ENCODE data around the gene PACSIN2. TPM values are rescaled to one million over a fixed set of nuclear protein-coding genes. Genes with fewer than 3 reads are reported as not detected.

The PACSIN2 gene
- total RNA-seq, 1 experiment from 2014 or later = 60.2 TPM

DNA sequence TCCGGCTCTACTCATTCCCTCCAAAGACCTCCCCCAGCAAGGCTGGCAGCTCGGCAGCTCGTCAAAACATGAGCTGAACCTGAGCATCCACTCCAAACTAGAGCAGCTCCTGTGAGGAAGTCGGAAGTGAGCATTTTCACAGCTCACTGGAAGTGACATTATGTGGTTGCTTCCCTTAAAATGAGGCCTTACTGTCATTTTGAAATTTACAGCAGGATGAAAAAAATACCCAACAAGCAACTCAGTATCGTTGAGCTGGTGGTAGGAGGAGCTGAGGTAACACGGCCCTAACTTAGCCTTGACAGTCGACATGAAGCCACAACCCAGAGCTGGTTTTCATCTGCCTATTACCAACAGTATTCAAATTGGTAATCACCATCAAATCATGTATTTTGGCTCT is 119.9 kb downstream of the PACSIN2 start:
- H3K9me3 ChIP-seq (ENCODE audit: control insufficient read depth, insufficient read depth, low read depth, low read length) = no peaks in the 10 kb centered on the region
- no peak for ATAC-seq
- POLR2A ChIA-PET = no interaction called here
- intact Hi-C loops (cut with micrococcal nuclease; ENCODE audit: unreplicated experiment) (no loop called here), in situ Hi-C loops (cut with HindIII; ENCODE audit: low pct_unique_long_range_greater_than_20kb, low sequenced_read_pairs) (no loop called here)
- CTCF ChIA-PET = no interaction called here
- TF ChIP-seq SIN3A (IDR thresholded peaks at IDR 0.05; ENCODE audit: borderline replicate concordance, insufficient read depth, low read depth, low read length) (no peak), REST (IDR thresholded peaks at IDR 0.05; ENCODE audit: insufficient read depth in 1 of 2, low read depth in 2 of 2, low read length in 1 of 2) (no peak)
- TF ChIP-seq, protein P1, sequence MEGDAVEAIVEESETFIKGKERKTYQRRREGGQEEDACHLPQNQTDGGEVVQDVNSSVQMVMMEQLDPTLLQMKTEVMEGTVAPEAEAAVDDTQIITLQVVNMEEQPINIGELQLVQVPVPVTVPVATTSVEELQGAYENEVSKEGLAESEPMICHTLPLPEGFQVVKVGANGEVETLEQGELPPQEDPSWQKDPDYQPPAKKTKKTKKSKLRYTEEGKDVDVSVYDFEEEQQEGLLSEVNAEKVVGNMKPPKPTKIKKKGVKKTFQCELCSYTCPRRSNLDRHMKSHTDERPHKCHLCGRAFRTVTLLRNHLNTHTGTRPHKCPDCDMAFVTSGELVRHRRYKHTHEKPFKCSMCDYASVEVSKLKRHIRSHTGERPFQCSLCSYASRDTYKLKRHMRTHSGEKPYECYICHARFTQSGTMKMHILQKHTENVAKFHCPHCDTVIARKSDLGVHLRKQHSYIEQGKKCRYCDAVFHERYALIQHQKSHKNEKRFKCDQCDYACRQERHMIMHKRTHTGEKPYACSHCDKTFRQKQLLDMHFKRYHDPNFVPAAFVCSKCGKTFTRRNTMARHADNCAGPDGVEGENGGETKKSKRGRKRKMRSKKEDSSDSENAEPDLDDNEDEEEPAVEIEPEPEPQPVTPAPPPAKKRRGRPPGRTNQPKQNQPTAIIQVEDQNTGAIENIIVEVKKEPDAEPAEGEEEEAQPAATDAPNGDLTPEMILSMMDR (IDR thresholded peaks at IDR 0.05) = no peak
- DNase-seq (ENCODE audit: low read depth, low spot score) = no peak
- no peaks in the 10 kb centered on the region for H3K36me3 ChIP-seq (ENCODE audit: control insufficient read depth, insufficient read depth, low read length)
- H3K4me3 ChIP-seq (ENCODE audit: low read depth in 2 of 2, low read length in 2 of 2) = no peak overlapping the region
- no peaks in the 10 kb centered on the region for H3K27me3 ChIP-seq (ENCODE audit: control insufficient read depth, insufficient read depth, low read length)
- H3K27ac ChIP-seq (ENCODE audit: low read length) = no peak overlapping the region
- H3K4me1 ChIP-seq (ENCODE audit: control insufficient read depth, insufficient read depth, low read length) = no peaks in the 10 kb centered on the region
- BruUV-seq (replicated peaks) = no TSS peak

DNA sequence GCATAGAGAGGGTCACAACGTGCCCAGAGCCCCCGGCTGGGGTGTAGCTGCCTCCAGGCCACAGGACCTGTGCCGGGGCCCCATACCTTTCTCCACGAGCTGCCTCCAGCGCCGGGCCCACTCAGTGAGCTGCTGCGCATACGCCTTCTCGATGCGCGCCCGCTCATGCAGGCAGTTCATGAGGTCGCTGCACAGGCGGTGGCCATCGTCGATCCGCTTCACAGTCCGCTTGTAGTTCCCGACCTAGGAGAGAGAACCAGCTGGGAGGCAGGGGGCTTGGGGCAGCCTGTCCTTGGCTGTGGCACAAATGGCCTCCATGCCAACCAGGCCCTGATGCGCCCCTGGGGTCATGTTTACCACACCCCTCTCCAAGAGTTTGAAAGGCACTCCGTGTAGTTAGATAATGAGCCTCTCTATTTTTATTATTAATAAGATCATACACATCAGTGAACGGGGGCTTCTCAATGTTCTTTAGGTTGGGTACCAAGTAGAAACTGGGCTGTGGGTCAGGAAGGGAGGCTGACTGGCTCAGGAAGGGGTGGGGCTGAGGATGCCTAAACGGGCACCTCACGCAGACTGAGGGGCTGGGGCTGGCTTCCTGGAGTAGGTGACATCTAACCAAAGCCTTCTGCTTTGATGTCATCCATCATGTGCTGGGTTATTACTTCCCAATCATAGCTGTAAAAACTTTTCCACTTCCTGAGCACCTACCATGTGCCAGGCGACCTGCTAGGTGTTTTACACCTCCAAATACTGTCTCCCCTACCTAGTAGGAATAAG is 121.4 kb downstream of the PACSIN2 start:
- no peaks in the 10 kb centered on the region for H3K36me3 ChIP-seq (ENCODE audit: control insufficient read depth, insufficient read depth, low read length)
- in situ Hi-C loops (cut with HindIII; ENCODE audit: low pct_unique_long_range_greater_than_20kb, low sequenced_read_pairs) = no loop called here
- no peaks in the 10 kb centered on the region for H3K27me3 ChIP-seq (ENCODE audit: control insufficient read depth, insufficient read depth, low read length)
- CTCF ChIA-PET = no interaction called here
- DNase-seq (ENCODE audit: low read depth, low spot score) = no peak
- intact Hi-C loops (cut with micrococcal nuclease; ENCODE audit: unreplicated experiment) = no loop called here
- no peaks in the 10 kb centered on the region for H3K4me1 ChIP-seq (ENCODE audit: control insufficient read depth, insufficient read depth, low read length)
- H3K4me3 ChIP-seq (ENCODE audit: low read depth in 2 of 2, low read length in 2 of 2) = no peak overlapping the region
- H3K9me3 ChIP-seq (ENCODE audit: control insufficient read depth, insufficient read depth, low read depth, low read length) = no peaks in the 10 kb centered on the region
- H3K27ac ChIP-seq (ENCODE audit: low read length) = no peak overlapping the region
- BruUV-seq (replicated peaks) = no TSS peak
- TF ChIP-seq TCF7L2 (IDR thresholded peaks at IDR 0.05; ENCODE audit: low read depth, low read length) (no peak), REST (IDR thresholded peaks at IDR 0.05; ENCODE audit: insufficient read depth in 1 of 2, low read depth in 2 of 2, low read length in 1 of 2) (no peak), SIN3A (IDR thresholded peaks at IDR 0.05; ENCODE audit: borderline replicate concordance, insufficient read depth, low read depth, low read length) (no peak), POLR2AphosphoS5 (IDR thresholded peaks at IDR 0.05; ENCODE audit: low read depth, low read length) (no peak)
- TF ChIP-seq, protein P1 (IDR thresholded peaks at IDR 0.05) = no peak
- no peak for ATAC-seq
- POLR2A ChIA-PET = no interaction called here
